Transverse colon (tissue), 4 donors: ENCODE results near the gene AKT1S1.

Experiments
- POLR2A ChIP-seq: fragments of 450-650 bp; IDR thresholded peaks from one replicate; pipeline ENCODE4 v1.6.1; 2016; ENCODE audit warnings: antibody characterized with exemption, mild to moderate bottlenecking, moderate library complexity
- POLR2AphosphoS5 ChIP-seq, 3 donors: sonication (generic); formaldehyde crosslinking; IDR thresholded peaks; one replicate each; pipeline ENCODE4 v1.6.1; 2016; ENCODE audit warnings: antibody characterized with exemption in 3 of 3
- TF ChIP-seq, protein P1 (sequence below), 5 experiments: fragments of 200-600 bp in 3 of 5; fragments of 450-650 bp in 2 of 5; sonication (generic) in 3 of 5; IDR thresholded peaks; 1 replicate in 2 of 5; 2 replicates in 3 of 5; pipeline ENCODE4 v1.5.1; 2016 to 2017; ENCODE audit warnings: antibody characterized with exemption in 5 of 5, inconsistent platforms in 3 of 5, mild to moderate bottlenecking in 2 of 5, moderate library complexity in 1 of 5

DNA sequence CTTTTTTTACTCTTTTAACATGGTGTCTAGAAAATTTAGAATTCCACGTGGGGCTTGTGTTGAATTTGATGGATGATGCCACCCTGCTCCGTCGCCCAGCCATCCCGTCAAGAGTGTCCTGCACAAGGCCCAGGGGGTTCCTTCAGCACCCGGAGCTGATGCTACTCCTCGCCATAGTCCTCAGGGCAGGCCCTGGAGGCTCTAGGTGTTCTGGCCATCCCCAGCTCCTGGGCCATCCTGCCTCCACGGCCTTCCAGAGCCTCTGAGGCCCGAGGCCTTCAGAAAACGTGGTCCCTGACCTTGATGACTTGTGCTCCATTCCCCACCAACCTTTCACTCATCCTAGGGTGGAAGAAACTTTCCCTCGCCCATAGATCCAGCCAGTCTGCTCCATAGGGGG is 3.3 kb downstream of the AKT1S1 start:
- TF ChIP-seq, protein P1, sequence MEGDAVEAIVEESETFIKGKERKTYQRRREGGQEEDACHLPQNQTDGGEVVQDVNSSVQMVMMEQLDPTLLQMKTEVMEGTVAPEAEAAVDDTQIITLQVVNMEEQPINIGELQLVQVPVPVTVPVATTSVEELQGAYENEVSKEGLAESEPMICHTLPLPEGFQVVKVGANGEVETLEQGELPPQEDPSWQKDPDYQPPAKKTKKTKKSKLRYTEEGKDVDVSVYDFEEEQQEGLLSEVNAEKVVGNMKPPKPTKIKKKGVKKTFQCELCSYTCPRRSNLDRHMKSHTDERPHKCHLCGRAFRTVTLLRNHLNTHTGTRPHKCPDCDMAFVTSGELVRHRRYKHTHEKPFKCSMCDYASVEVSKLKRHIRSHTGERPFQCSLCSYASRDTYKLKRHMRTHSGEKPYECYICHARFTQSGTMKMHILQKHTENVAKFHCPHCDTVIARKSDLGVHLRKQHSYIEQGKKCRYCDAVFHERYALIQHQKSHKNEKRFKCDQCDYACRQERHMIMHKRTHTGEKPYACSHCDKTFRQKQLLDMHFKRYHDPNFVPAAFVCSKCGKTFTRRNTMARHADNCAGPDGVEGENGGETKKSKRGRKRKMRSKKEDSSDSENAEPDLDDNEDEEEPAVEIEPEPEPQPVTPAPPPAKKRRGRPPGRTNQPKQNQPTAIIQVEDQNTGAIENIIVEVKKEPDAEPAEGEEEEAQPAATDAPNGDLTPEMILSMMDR (IDR thresholded peaks at IDR 0.05) = no peak
- no peak for TF ChIP-seq POLR2A
- no peak for TF ChIP-seq POLR2AphosphoS5 (IDR thresholded peaks at IDR 0.05)
